ENCODE data around the gene MROH7.

Gene MROH7

DNA sequence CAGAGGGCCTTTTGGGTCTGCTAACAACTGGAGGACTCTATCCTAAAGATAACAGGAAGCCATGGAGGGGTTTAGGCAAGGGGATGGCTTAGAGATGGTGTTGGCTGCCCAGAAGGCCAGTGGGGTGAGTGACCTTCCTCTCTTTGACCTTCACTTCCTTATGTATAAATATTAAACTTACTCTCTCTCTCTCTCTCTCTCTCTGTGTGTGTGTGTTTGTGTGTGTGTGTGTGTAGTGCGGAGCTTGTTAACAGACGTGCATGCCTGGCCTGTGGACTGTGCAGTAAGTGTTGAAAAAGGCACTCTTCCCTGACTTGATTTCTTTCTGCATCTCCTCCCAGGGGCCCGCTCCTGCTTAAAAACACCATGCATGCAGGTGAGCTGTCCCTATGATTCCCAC is 10.0 kb downstream of the MROH7 start:
- Histone ChIP-seq H3K9ac (ENCODE audit: low read depth in 1 of 2, low read length in 2 of 2) (no peak overlapping the region), H3K36me3 (ENCODE audit: control insufficient read depth in 1 of 2, insufficient read depth in 2 of 2, low read length in 2 of 2) (no peaks in the 10 kb centered on the region), H3K4me3 (ENCODE audit: low read depth in 1 of 2, low read length in 2 of 2) (no peak overlapping the region), H3K27ac (ENCODE audit: low read depth, low read length) (no peak overlapping the region), H3K4me1 (ENCODE audit: control insufficient read depth in 1 of 2, insufficient read depth in 2 of 2, low read length in 2 of 2) (peaks cover 32 to 40% of the 10 kb centered on the region in 2 donors), H3K27me3 (ENCODE audit: control insufficient read depth in 1 of 2, insufficient read depth in 2 of 2, low read length in 2 of 2) (no peaks in the 10 kb centered on the region), H3K9me3 (ENCODE audit: control insufficient read depth in 1 of 2, low read length in 2 of 2) (no peaks in the 10 kb centered on the region)

DNA sequence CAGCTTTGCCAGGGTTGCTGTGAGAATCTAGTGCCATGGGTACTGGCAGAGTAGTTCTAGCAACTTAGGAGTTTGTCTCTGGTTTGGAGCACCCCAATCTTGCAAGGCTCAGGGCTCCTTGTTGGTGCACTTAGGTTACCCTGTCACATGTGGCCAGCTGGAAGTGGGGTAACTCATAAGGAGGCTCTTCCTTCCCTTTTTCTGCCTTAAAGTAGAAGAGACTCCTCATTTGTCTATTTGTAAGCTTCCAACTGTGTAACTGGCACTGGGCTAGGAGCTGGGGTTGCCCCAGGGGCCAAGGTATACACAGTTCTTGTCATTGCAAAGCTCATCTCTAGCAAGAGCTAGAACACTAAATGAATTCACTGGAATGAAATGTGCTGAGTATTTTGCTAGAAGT is 10.6 kb downstream of the MROH7 start:
- H3K27me3 ChIP-seq (ENCODE audit: control insufficient read depth in 1 of 2, insufficient read depth in 2 of 2, low read length in 2 of 2), result no peaks in the 10 kb centered on the region
- H3K4me3 ChIP-seq (ENCODE audit: low read depth in 1 of 2, low read length in 2 of 2), result no peak overlapping the region
- H3K9ac ChIP-seq (ENCODE audit: low read depth in 1 of 2, low read length in 2 of 2), result no peak overlapping the region
- no peak overlapping the region for H3K27ac ChIP-seq (ENCODE audit: low read depth, low read length)
- H3K36me3 ChIP-seq (ENCODE audit: control insufficient read depth in 1 of 2, insufficient read depth in 2 of 2, low read length in 2 of 2), result no peaks in the 10 kb centered on the region
- H3K4me1 ChIP-seq (ENCODE audit: control insufficient read depth in 1 of 2, insufficient read depth in 2 of 2, low read length in 2 of 2), result peaks cover 32 to 40% of the 10 kb centered on the region in 2 donors
- H3K9me3 ChIP-seq (ENCODE audit: control insufficient read depth in 1 of 2, low read length in 2 of 2), result no peaks in the 10 kb centered on the region

DNA sequence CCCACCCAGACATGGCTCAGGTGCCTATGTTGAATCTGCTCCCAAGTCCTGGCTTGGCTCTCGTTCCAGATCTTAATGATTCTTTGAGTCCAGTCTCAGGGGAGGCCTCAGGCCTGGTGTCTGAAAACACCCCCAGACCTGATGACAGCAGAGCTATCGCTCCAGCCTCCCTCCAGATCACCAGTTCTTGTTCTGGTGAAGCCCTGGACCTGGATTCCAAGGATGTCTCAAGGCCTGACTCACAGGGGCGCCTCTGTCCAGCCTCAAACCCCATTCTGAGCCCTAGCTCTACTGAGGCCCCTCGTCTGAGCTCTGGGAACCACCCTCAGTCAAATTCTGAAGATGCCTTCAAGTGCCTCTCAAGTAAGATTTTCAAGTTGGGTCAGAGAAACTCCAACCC is 11.4 kb downstream of the MROH7 start:
- H3K4me1 ChIP-seq (ENCODE audit: control insufficient read depth in 1 of 2, insufficient read depth in 2 of 2, low read length in 2 of 2), result peaks cover 32 to 40% of the 10 kb centered on the region in 2 donors

DNA sequence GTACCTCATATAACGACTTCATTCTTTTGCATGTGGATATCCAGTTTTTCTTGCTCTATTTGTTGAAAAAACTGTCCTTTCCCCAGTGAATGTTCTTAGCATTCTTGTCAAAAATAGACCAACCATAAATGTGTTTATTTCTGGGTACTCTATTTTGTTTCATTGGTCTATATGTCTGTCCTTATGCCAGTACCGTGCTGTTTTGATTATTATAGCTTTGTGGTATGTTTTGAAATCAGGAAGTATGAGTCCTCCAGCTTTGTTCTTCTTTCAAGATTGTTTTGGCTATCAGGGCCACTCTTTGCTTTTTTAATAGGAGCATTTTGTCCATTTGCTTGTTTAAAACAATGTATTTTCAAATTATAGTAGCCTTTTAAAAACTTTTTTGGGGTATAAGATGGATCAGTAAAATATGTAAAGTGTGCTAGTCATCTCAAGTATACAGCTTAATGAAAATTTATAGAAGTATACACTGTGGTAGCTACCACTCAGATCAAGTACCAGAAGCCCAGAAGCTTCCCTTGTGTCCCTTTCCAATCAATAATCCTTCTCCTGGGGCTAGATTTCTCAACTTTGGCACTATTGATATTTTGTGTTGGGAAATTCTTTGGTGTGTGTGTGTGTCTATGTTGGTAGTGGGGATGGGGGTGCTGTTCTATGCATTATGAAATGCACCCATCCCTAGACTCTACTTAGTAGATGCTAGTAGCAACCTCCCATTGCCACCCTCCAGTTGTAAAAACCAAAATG is 16.8 kb downstream of the MROH7 start:
- Histone ChIP-seq H3K9ac (ENCODE audit: low read depth in 1 of 2, low read length in 2 of 2) (no peak overlapping the region), H3K4me3 (ENCODE audit: low read depth in 1 of 2, low read length in 2 of 2) (no peak overlapping the region), H3K27me3 (ENCODE audit: control insufficient read depth in 1 of 2, insufficient read depth in 2 of 2, low read length in 2 of 2) (no peaks in the 10 kb centered on the region), H3K27ac (ENCODE audit: low read depth, low read length) (no peak overlapping the region), H3K9me3 (ENCODE audit: control insufficient read depth in 1 of 2, low read length in 2 of 2) (peaks cover 6 to 7% of the 10 kb centered on the region in 2 donors), H3K36me3 (ENCODE audit: control insufficient read depth in 1 of 2, insufficient read depth in 2 of 2, low read length in 2 of 2) (no peaks in the 10 kb centered on the region), H3K4me1 (ENCODE audit: control insufficient read depth in 1 of 2, insufficient read depth in 2 of 2, low read length in 2 of 2) (no peaks in the 10 kb centered on the region)

More for the DNA sequence above, 11.4 kb downstream of the MROH7 start:
- H3K27me3 ChIP-seq (ENCODE audit: control insufficient read depth in 1 of 2, insufficient read depth in 2 of 2, low read length in 2 of 2), result no peaks in the 10 kb centered on the region
- no peak overlapping the region for H3K9ac ChIP-seq (ENCODE audit: low read depth in 1 of 2, low read length in 2 of 2)
- H3K9me3 ChIP-seq (ENCODE audit: control insufficient read depth in 1 of 2, low read length in 2 of 2), result peaks cover 2 to 4% of the 10 kb centered on the region in 2 donors
- H3K27ac ChIP-seq (ENCODE audit: low read depth, low read length), result no peak overlapping the region
- H3K4me3 ChIP-seq (ENCODE audit: low read depth in 1 of 2, low read length in 2 of 2), result no peak overlapping the region
- no peaks in the 10 kb centered on the region for H3K36me3 ChIP-seq (ENCODE audit: control insufficient read depth in 1 of 2, insufficient read depth in 2 of 2, low read length in 2 of 2)

DNA sequence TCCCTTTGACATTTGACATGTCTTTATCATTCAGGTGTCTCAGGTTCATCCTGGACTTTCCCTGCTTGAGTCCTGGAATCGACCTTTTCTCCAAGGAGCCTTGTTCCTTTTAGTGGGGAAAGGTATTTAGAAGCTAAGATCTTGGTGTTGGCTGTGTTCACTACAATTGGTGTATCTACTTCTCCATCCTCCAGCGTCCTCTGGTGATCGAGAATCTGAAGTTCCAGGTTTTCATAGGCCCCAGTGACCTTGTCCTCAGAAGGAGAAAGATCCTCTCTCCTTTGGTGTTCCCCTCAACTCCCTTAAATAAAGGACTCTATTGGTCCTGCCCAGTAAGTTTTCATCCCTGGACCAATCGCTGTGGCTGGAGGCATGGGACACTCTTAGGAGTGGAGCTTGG is 22.1 kb downstream of the MROH7 start:
- Histone ChIP-seq H3K27ac (ENCODE audit: low read depth, low read length) (no peak overlapping the region), H3K27me3 (ENCODE audit: control insufficient read depth in 1 of 2, insufficient read depth in 2 of 2, low read length in 2 of 2) (no peaks in the 10 kb centered on the region), H3K9ac (ENCODE audit: low read depth in 1 of 2, low read length in 2 of 2) (no peak overlapping the region), H3K4me3 (ENCODE audit: low read depth in 1 of 2, low read length in 2 of 2) (no peak overlapping the region), H3K36me3 (ENCODE audit: control insufficient read depth in 1 of 2, insufficient read depth in 2 of 2, low read length in 2 of 2) (no peaks in the 10 kb centered on the region), H3K9me3 (ENCODE audit: control insufficient read depth in 1 of 2, low read length in 2 of 2) (no peaks in the 10 kb centered on the region), H3K4me1 (ENCODE audit: control insufficient read depth in 1 of 2, insufficient read depth in 2 of 2, low read length in 2 of 2) (no peaks in the 10 kb centered on the region)

DNA sequence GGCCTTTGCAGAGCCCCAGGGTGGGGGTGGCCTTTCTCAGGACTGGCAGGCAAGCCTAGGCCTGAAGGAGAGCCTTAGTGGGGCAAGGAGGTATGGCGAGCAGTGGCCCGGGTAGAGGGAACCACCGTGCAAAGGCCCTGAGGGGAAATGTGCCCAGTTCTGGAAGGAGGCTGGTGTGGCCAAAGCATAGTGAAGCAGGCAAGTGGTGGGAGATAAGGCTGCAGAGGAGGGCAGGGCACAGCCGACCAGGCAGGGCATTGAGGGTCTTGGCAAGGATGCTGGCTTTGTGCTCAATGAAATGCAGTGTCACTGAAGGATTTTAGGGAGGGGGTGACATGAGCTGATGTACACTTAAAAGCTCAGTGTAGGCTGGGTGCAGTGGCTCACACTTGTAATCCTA is 22.8 kb downstream of the MROH7 start:
- Histone ChIP-seq H3K9me3 (ENCODE audit: control insufficient read depth in 1 of 2, low read length in 2 of 2) (no peaks in the 10 kb centered on the region), H3K4me1 (ENCODE audit: control insufficient read depth in 1 of 2, insufficient read depth in 2 of 2, low read length in 2 of 2) (no peaks in the 10 kb centered on the region), H3K36me3 (ENCODE audit: control insufficient read depth in 1 of 2, insufficient read depth in 2 of 2, low read length in 2 of 2) (no peaks in the 10 kb centered on the region), H3K27ac (ENCODE audit: low read depth, low read length) (no peak overlapping the region), H3K9ac (ENCODE audit: low read depth in 1 of 2, low read length in 2 of 2) (no peak overlapping the region), H3K4me3 (ENCODE audit: low read depth in 1 of 2, low read length in 2 of 2) (no peak overlapping the region), H3K27me3 (ENCODE audit: control insufficient read depth in 1 of 2, insufficient read depth in 2 of 2, low read length in 2 of 2) (no peaks in the 10 kb centered on the region)

DNA sequence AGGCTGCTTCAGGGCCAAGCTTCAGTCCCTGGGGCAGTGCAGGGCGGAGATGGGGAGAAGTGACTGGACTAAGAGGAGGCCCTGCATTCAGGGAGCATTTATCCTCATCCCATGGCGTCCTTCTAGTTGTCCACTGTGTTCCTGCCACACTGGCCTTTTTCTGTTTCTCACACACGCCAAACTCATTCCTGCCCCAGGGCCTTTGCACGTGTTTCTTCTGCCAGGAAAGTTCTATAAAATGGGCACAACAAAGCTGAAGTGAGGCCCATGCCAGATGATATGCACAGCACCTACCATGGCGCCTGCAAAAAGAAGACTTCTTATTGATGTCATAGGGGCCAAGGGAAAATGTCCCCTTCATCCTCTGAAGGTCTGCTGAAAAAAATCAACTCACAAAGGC is 24.3 kb downstream of the MROH7 start:
- H3K9ac ChIP-seq (ENCODE audit: low read depth in 1 of 2, low read length in 2 of 2), result no peak overlapping the region
- no peak overlapping the region for H3K4me3 ChIP-seq (ENCODE audit: low read depth in 1 of 2, low read length in 2 of 2)
- no peak overlapping the region for H3K27ac ChIP-seq (ENCODE audit: low read depth, low read length)
- no peaks in the 10 kb centered on the region for H3K36me3 ChIP-seq (ENCODE audit: control insufficient read depth in 1 of 2, insufficient read depth in 2 of 2, low read length in 2 of 2)
- H3K9me3 ChIP-seq (ENCODE audit: control insufficient read depth in 1 of 2, low read length in 2 of 2), result no peaks in the 10 kb centered on the region
- H3K4me1 ChIP-seq (ENCODE audit: control insufficient read depth in 1 of 2, insufficient read depth in 2 of 2, low read length in 2 of 2), result no peaks in the 10 kb centered on the region
- no peaks in the 10 kb centered on the region for H3K27me3 ChIP-seq (ENCODE audit: control insufficient read depth in 1 of 2, insufficient read depth in 2 of 2, low read length in 2 of 2)

DNA sequence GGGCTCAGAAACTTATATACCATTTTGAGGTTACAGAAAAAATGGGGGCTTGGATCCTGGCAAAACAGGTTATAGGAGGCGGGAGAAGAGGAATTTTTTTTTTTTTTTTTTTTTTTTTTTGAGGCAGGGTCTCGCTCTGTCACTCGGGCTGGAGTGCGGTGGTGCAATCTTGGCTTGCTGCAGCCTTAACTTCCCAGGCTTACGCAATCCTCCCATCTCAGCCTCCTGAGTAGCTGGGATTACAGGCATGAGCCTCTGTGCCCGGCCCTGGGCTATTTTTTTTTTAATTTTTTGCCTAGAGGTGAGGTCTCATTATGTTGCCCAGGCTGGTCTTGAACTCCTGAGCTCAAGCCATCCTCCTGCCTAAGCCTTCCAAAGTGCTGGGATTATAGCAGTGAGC is 24.7 kb downstream of the MROH7 start:
- Histone ChIP-seq H3K27me3 (ENCODE audit: control insufficient read depth in 1 of 2, insufficient read depth in 2 of 2, low read length in 2 of 2) (no peaks in the 10 kb centered on the region), H3K4me3 (ENCODE audit: low read depth in 1 of 2, low read length in 2 of 2) (no peak overlapping the region), H3K9me3 (ENCODE audit: control insufficient read depth in 1 of 2, low read length in 2 of 2) (no peaks in the 10 kb centered on the region), H3K36me3 (ENCODE audit: control insufficient read depth in 1 of 2, insufficient read depth in 2 of 2, low read length in 2 of 2) (no peaks in the 10 kb centered on the region), H3K9ac (ENCODE audit: low read depth in 1 of 2, low read length in 2 of 2) (no peak overlapping the region), H3K4me1 (ENCODE audit: control insufficient read depth in 1 of 2, insufficient read depth in 2 of 2, low read length in 2 of 2) (no peaks in the 10 kb centered on the region), H3K27ac (ENCODE audit: low read depth, low read length) (no peak overlapping the region)

DNA sequence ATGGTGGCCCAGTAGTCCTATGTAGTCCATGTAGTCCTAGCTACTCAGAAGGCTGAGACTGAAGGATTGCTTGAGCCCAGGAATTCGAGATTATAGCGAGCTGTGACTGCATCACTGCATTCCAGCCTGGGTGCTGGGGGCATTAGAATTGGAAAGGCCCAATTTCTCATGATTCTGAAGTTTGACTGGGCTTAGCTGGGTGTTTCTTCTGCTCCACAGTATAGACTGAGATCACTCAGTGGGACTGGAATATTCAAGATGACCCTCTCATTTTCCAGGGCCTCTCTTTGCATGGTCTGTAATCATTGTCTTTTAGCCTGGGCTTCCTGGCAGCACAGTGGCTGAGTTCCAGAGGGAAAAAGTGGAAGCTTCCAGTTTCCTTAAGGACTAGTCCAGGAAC is 26.2 kb downstream of the MROH7 start:
- no peak overlapping the region for H3K27ac ChIP-seq (ENCODE audit: low read depth, low read length)
- H3K27me3 ChIP-seq (ENCODE audit: control insufficient read depth in 1 of 2, insufficient read depth in 2 of 2, low read length in 2 of 2), result no peaks in the 10 kb centered on the region
- H3K4me1 ChIP-seq (ENCODE audit: control insufficient read depth in 1 of 2, insufficient read depth in 2 of 2, low read length in 2 of 2), result no peaks in the 10 kb centered on the region
- H3K36me3 ChIP-seq (ENCODE audit: control insufficient read depth in 1 of 2, insufficient read depth in 2 of 2, low read length in 2 of 2), result no peaks in the 10 kb centered on the region
- H3K9ac ChIP-seq (ENCODE audit: low read depth in 1 of 2, low read length in 2 of 2), result no peak overlapping the region
- H3K4me3 ChIP-seq (ENCODE audit: low read depth in 1 of 2, low read length in 2 of 2), result no peak overlapping the region
- H3K9me3 ChIP-seq (ENCODE audit: control insufficient read depth in 1 of 2, low read length in 2 of 2), result no peaks in the 10 kb centered on the region

DNA sequence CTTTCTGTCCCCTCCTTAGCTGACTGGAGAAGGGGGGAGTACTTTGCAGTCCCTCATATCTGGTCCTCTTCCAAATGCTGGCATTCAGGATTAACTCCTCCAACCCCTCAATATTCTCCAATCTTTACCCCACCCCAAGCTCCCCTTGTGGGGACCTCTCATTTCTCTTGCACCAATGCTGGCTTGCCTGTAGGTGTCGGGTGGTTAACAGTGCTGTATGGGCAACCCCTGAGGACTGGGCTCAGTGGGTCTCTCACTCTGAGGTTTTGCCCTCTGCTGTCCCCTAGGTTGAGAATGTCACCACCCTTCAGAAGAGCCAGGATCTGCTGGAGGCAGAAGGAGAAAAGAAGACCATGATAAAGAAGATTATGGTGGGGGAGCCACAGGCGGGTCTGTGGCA is 27.0 kb downstream of the MROH7 start:
- Histone ChIP-seq H3K4me1 (ENCODE audit: control insufficient read depth in 1 of 2, insufficient read depth in 2 of 2, low read length in 2 of 2) (no peaks in the 10 kb centered on the region), H3K4me3 (ENCODE audit: low read depth in 1 of 2, low read length in 2 of 2) (no peak overlapping the region), H3K9me3 (ENCODE audit: control insufficient read depth in 1 of 2, low read length in 2 of 2) (no peaks in the 10 kb centered on the region), H3K27me3 (ENCODE audit: control insufficient read depth in 1 of 2, insufficient read depth in 2 of 2, low read length in 2 of 2) (no peaks in the 10 kb centered on the region), H3K9ac (ENCODE audit: low read depth in 1 of 2, low read length in 2 of 2) (no peak overlapping the region), H3K27ac (ENCODE audit: low read depth, low read length) (no peak overlapping the region), H3K36me3 (ENCODE audit: control insufficient read depth in 1 of 2, insufficient read depth in 2 of 2, low read length in 2 of 2) (no peaks in the 10 kb centered on the region)
